Ishikawa (cell line): ENCODE data around the gene MAN1A2.

ENCODE experiments used
- CEBPB ChIP-seq: IDR thresholded peaks from 2 replicates; pipeline ENCODE4 v1.6.1; 2012
- CREB1 ChIP-seq: IDR thresholded peaks from 2 replicates; pipeline ENCODE4 v1.6.1; 2012; ENCODE audit warnings: low read depth
- EGR1 ChIP-seq: IDR thresholded peaks from 2 replicates; pipeline ENCODE4 v1.6.1; 2012
- EP300 ChIP-seq: IDR thresholded peaks from 2 replicates; pipeline ENCODE4 v1.6.1; 2012; ENCODE audit warnings: borderline replicate concordance
- FOXM1 ChIP-seq: IDR thresholded peaks from 2 replicates; pipeline ENCODE4 v1.6.1; 2012; ENCODE audit warnings: low read depth, borderline replicate concordance
- NFIC ChIP-seq: IDR thresholded peaks from 2 replicates; pipeline ENCODE4 v1.6.1; 2012
- RAD21 ChIP-seq: IDR thresholded peaks from 2 replicates; pipeline ENCODE4 v1.6.1; 2012; ENCODE audit warnings: low read depth
- REST ChIP-seq: IDR thresholded peaks from 2 replicates; pipeline ENCODE4 v1.6.1; 2012; ENCODE audit warnings: low read depth, mild to moderate bottlenecking
- TAF1 ChIP-seq: IDR thresholded peaks from 2 replicates; pipeline ENCODE4 v1.6.1; 2012; ENCODE audit warnings: low read depth, mild to moderate bottlenecking
- TCF12 ChIP-seq: IDR thresholded peaks from 2 replicates; pipeline ENCODE4 v1.6.1; 2012; ENCODE audit warnings: low read depth
- TEAD4 ChIP-seq: IDR thresholded peaks from 2 replicates; pipeline ENCODE4 v1.6.1; 2012
- YY1 ChIP-seq: IDR thresholded peaks from 2 replicates; pipeline ENCODE4 v1.6.1; 2012; ENCODE audit warnings: low read depth
- ZBTB7A ChIP-seq: IDR thresholded peaks from 2 replicates; pipeline ENCODE4 v1.6.1; 2012; ENCODE audit warnings: low read depth
- TF ChIP-seq, protein P1 (sequence below): IDR thresholded peaks from 2 replicates; pipeline ENCODE4 v1.6.1; 2012
- TF ChIP-seq, protein P2 (sequence below): IDR thresholded peaks from 2 replicates; pipeline ENCODE4 v1.6.1; 2012

MAN1A2 gene

GRCh38 chr1:117367046-117368025, at the start of gene MAN1A2:
Gene MAN1A2 (plus strand): TSS chr1:117367449. CDS start chr1:117368184, 735 bp downstream.
- peak; percentile 69 for TF ChIP-seq TAF1
- TF ChIP-seq TCF12 = peak; percentile 35; the same call in 1 of the 2 replicates
- TF ChIP-seq, protein P1, sequence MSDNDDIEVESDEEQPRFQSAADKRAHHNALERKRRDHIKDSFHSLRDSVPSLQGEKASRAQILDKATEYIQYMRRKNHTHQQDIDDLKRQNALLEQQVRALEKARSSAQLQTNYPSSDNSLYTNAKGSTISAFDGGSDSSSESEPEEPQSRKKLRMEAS = peak; percentile 39; the same call in 1 of the 2 replicates
- TF ChIP-seq EGR1 = peak; percentile 87
- no peak for TF ChIP-seq CREB1
- TF ChIP-seq NFIC = no peak; the same call in 1 of the 2 replicates

DNA sequence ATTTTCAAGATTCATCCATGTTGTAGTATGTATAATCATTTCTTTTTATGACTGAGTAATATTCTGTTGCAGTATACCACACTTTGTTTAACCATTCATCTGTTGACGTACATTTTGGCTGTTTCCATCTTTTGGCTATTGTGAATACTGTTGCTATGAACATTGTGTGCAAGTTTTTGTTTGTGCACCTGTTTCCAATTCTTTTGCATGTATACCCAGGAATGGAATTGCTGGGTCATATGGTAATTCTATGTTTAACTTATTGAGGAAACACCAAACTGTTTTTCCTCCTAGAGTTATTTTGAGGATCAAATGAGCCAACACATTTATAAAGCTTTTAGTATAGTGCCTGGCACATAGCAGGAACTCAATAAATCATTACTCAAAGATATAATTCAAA, 49.2 kb upstream of the MAN1A2 start:
- TF ChIP-seq, protein P2, sequence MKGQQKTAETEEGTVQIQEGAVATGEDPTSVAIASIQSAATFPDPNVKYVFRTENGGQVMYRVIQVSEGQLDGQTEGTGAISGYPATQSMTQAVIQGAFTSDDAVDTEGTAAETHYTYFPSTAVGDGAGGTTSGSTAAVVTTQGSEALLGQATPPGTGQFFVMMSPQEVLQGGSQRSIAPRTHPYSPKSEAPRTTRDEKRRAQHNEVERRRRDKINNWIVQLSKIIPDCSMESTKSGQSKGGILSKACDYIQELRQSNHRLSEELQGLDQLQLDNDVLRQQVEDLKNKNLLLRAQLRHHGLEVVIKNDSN = no peak
- TF ChIP-seq ZBTB7A = no peak
- no peak for TF ChIP-seq REST
- no peak for TF ChIP-seq CREB1
- TF ChIP-seq, protein P1 = no peak

GRCh38 chr1:117318426-117318825, 48.8 kb upstream of the MAN1A2 start:
- TF ChIP-seq EP300 (no peak), RAD21 (no peak), TCF12 (no peak), NFIC (no peak), TAF1 (no peak), TEAD4 (no peak), CEBPB (no peak), CREB1 (no peak), YY1 (no peak), REST (no peak), ZBTB7A (no peak)
- TF ChIP-seq, protein P1 = no peak
- TF ChIP-seq, protein P2 = no peak

GRCh38 chr1:117320515-117320914, 46.7 kb upstream of the MAN1A2 start:
- TF ChIP-seq ZBTB7A (no peak), TEAD4 (no peak), CREB1 (no peak), NFIC (no peak), YY1 (no peak), FOXM1 (no peak), TCF12 (no peak), EGR1 (no peak), TAF1 (no peak), REST (no peak), RAD21 (no peak)
